Measurements from ENCODE around the gene ATP5F1D.

The ATP5F1D gene

GRCh38 chr19:1284293-1284978 lies 42.9 kb downstream of the ATP5F1D start:
- H3K4me3 ChIP-seq (ENCODE audit: low read depth, low read length), result no peak overlapping the region
- DNase-seq (ENCODE audit: low read depth), result no peak
- TF ChIP-seq CTCF (IDR thresholded peaks at IDR 0.05; ENCODE audit: low read depth, low read length), result no peak
- no peak for TF ChIP-seq POLR2A (IDR thresholded peaks at IDR 0.05; ENCODE audit: extremely low read depth, insufficient read length)
- no peak for TF ChIP-seq MAX (IDR thresholded peaks at IDR 0.05; ENCODE audit: low read depth, low read length)
- no peak for TF ChIP-seq MYC (IDR thresholded peaks at IDR 0.05; ENCODE audit: low read depth, low read length)

GRCh38 chr19:1284979-1285736 lies 43.6 kb downstream of the ATP5F1D start:
- TF ChIP-seq POLR2A (IDR thresholded peaks at IDR 0.05; ENCODE audit: extremely low read depth, insufficient read length), result no peak
- TF ChIP-seq MYC (IDR thresholded peaks at IDR 0.05; ENCODE audit: low read depth, low read length), result no peak
- no peak for TF ChIP-seq CTCF (IDR thresholded peaks at IDR 0.05; ENCODE audit: low read depth, low read length)
- TF ChIP-seq MAX (IDR thresholded peaks at IDR 0.05; ENCODE audit: low read depth, low read length), result no peak
- no peak for DNase-seq (ENCODE audit: low read depth)
- no peak overlapping the region for H3K4me3 ChIP-seq (ENCODE audit: low read depth, low read length)

- DNase-seq (ENCODE audit: low read depth), result no peak
- no peak within 1 kb of the TSS for H3K4me3 ChIP-seq (ENCODE audit: low read depth, low read length)
- TF ChIP-seq MAX (IDR thresholded peaks at IDR 0.05; ENCODE audit: low read depth, low read length) (no peak), POLR2A (IDR thresholded peaks at IDR 0.05; ENCODE audit: extremely low read depth, insufficient read length) (no peak), CTCF (IDR thresholded peaks at IDR 0.05; ENCODE audit: low read depth, low read length) (no peak), MYC (IDR thresholded peaks at IDR 0.05; ENCODE audit: low read depth, low read length) (no peak)
Observed at GRCh38 chr19:1285737-1286360, 44.3 kb downstream of the ATP5F1D start, which contains the start of gene EFNA2. Gene EFNA2, plus strand, starts transcription at chr19:1285873. Its CDS starts 296 bp downstream, at chr19:1286169.

- no peak for DNase-seq (ENCODE audit: low read depth)
- TF ChIP-seq MYC (IDR thresholded peaks at IDR 0.05; ENCODE audit: low read depth, low read length), result no peak
- no peak for TF ChIP-seq CTCF (IDR thresholded peaks at IDR 0.05; ENCODE audit: low read depth, low read length)
- TF ChIP-seq POLR2A (IDR thresholded peaks at IDR 0.05; ENCODE audit: extremely low read depth, insufficient read length), result no peak
- TF ChIP-seq MAX (IDR thresholded peaks at IDR 0.05; ENCODE audit: low read depth, low read length), result no peak
- H3K4me3 ChIP-seq (ENCODE audit: low read depth, low read length), result no peak overlapping the region
Observed at GRCh38 chr19:1286487-1287353, 45.2 kb downstream of the ATP5F1D start.

All from NB4 (cell line).